Cerebellar nuclear complex (tissue), 1 donor: Measurements from ENCODE around the gene ECE1.

Experiments used
- DNase-seq, 2 experiments: peaks; one replicate each; lab custom pipeline; 2025; lab: John Stamatoyannopoulos, UW

ECE1 gene

DNA sequence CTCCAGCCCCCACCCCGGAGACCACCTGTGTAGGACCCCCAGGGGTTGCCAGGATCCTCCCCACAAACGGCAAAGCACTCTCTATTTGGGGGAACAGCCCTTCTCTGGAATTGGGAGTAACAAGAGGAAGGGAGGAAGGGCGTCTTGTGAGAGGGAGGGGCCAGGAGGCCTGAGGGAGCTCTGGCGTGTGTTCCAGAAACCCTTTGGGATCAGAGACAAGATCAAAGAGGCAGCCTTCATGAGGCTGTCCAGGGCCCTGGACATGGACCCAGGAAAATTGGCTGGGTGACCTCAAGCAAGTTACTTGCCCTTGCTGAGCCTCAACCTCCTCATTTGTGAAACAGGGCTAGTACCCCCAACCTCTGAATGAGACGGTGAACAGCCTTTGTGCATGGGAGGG is 18.1 kb upstream of the ECE1 start:
- no peak for DNase-seq

DNA sequence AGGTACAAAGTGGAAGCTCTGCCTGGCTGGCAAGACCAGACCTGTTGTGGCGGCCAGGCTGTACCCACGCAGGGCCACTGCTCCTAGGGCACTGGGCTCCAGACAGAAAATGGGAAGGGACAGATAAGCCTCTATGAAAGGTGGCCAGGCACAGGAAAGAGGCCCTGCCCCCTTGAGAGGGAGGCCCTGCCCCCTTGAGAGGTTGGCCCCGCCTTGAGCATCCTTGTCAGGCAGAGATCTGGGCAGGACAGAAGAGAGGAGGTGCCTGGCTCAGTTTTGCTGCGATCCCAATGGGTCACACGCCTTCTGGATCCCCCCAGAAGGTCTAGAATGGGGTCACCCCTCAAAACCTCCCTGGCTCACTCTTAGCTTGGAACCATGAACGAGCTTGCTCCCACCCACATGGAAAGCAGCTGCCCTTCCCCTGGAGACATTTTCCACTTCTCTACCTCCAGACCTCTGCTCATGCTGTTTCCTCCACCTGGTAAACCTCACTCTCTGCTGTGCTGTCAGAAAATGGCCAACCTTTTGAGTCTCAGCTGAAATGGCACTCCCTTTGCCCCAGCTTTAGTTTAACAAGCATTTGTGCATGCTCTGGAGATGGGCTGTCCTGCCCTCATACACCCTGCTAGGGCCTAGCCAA is 17.5 kb upstream of the ECE1 start:
- DNase-seq = no peak

DNA sequence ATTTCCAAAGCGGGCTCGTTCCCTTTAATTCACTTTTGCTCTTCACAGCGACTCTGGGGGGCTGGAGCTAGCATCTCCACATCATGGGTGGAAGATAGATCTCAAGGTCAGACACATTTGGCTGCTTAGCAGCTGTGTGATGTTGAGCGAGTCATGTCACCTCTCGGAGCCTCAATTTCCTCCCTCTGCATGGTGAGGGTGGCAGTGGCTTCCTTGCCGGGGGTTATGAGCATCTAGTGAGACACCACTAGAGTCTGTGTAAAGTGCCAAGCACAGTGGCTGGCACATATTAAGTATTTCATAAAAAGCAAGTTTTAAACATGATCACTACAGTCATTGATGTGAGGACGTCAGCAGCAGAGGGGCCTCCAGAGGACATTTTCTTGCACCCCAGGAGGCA is 16.9 kb upstream of the ECE1 start:
- DNase-seq = no peak

DNA sequence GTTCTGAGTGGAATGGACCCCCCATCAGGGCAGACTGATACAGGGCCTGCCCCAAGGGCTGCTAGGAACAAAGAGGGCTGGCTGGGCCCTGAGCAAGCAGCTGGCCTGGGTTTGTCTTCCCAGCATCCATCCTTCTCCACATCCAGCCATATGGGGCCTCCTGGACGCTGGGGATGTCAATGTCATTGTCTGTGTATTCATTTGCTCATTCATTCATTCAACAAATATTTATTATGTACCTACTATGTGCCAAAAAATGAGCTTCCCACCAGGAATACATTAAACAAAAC is 15.6 kb upstream of the ECE1 start:
- DNase-seq = no peak

DNA sequence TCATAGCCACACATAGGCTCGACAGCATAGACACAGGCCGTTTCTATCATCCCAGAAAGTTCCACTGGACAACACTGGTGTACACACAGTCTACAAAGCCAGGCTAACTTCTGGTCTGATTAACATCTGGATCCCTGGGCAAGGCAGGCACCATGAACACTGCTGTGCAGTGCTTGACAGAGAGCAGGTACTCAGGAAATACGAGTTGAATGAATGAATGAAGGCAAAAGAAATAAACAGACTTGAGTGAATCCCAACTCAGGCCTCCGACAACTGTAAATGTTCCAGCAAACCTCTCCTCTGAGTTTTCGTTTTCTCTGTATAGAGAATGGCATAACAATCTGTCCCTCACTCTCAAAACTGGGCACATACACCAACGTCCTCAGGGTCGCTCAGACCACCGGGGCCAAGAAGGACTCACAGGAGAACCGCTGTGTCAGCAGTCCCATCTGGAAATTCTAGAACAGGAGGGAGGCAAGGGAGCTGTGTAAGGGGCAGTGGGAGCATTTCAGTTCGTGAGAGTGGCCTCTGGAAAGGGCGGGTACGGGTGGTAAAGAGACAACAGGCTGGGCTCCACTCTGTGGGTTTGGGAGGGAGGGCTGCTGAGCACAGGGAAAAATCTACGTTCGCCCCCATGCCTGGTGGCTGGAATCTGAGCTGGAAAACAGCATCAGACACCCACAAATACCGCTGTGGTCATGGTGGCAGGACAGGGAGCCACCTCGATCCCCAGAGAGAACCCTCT is 15.1 kb upstream of the ECE1 start:
- DNase-seq = no peak

DNA sequence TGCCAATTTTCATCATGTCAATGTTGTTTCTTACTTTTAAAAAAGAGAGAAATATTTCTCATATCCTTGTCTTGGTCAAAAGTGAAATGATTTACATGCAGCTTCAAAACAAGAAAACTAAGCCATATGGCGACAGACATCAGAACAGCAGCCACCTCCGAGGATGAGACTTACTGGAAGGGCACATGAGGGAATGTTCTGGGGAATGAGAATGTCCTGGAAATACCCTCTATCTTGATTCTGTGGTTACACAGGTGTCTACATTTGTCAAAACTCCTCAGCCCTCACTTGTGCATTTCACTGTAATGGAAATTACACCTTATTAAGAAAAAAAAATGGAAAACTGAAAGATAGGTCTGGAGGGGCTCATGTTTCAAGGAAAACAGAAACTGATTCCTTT is 14.2 kb upstream of the ECE1 start:
- DNase-seq = no peak

DNA sequence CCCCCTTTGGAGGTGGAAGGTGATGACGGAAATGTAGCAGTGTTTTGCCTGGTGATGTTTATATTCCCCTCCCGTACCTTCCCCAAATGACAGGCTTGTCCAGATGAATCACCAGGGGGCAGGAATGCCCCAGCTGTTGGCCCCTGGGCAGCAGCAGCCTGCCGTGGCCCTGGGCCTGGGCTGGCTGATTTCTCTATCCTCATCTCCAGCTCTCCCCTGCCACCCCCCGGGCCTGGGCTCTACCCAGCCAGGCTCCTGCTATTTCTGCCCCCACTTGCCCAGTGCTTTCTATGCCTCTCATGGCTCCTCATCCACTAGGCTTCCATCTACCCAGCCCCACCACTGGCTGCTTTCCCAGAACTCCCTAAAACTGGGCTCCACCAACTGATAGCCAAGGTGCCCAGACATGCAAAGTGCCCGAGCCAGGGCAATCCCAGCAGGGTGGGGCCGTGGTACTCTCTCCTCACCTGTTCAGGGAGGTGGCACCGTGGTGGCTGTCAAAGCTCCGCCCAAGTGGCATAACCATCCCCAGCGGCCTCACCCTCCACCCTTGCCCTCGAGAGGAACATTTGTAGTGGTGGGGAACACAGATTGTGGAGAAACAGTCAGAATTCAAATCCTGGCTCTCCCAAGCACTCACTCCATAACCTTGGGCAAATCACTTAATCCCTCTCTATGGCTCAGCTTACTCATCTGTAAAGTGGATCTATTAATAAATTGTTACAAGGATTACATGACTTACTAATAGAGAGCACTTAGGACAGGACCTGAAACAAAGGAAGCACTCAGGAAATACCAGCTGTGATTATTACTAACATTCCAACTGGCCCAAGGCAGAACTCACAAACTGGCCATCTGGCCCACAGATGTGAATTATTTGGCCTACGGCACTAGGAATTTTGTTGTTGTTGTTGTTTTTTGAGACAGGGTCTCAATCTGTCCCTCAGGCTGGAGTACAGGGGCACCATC is 12.8 kb upstream of the ECE1 start:
- DNase-seq = no peak

DNA sequence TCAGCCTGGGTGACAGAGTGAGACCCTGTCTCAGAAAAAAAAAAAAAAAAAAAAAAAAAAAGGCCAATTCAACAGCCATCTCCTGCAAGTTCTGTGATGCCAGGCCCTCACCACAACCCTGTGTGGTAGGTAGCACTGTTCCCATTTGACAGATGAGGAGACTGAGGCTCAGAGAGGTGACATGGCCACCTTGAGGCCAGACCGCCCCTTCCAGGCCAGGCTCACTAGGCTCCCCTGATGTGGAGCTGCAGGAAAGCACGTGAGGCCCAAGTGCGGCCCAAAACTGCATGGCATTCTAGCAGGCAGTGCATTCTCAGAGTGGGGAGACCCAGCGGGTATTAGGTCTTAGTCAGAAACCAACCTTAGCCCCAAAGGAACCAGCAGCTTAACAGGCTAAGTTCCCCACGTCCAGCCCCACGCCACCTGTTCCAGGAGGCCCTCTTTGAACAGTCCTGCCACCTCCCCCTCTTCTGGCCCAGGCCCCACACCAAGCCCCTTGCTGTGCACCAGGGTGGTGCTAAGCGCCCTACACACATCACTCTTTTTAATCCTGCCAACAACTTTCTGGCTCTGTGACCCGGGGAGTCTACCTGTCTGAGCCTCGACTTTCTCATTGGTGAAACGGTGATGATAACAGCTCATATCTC is 11.7 kb upstream of the ECE1 start:
- DNase-seq = no peak

DNA sequence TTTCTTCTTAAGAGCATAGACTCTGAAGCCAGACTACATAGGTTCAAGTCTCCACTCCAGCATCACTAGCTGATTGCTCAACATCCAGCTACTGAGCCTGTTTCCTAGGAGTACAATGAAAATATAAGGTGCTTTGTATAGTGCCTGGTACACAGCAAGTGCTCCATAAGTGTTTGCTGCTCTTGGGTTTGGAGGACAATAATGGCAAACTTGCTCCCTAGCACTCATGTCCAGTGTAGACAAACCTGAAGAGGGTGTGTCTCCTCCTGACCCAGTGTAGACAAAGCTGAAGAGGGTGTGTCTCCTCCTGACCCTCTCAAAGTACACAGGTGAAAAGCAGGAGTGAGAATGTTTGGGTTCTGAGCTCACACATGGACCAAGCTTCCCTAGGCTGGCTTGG is 10.5 kb upstream of the ECE1 start:
- no peak for DNase-seq

DNA sequence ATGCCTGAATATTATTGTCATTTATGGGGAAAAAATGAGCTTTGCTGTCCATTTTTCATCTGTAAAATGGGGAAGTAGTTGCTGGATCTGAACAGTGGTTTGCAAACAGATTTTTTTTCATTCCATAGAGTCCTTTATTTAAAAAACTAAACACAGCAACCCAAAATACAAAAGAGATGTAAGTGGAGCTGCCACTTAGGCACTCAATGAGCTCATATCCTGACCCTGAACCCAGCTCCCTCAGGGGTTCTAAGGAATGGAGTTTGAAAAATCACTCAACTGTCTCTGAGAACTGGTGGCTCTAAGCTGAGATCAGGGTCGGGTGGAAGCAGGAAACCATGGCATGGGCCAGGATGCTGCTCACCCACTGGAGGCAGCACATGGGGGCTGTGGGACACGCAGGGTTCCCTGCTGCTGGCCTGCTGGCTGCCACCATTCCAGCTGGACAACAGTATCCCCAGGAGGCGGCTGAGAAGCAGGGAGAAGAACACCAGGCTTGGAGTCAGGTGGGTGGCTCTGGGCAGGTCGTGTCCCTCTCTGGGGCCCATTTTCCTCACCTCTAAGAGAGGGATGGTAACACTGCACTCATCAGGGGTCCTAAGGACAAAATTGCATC is 9.6 kb upstream of the ECE1 start:
- no peak for DNase-seq

DNA sequence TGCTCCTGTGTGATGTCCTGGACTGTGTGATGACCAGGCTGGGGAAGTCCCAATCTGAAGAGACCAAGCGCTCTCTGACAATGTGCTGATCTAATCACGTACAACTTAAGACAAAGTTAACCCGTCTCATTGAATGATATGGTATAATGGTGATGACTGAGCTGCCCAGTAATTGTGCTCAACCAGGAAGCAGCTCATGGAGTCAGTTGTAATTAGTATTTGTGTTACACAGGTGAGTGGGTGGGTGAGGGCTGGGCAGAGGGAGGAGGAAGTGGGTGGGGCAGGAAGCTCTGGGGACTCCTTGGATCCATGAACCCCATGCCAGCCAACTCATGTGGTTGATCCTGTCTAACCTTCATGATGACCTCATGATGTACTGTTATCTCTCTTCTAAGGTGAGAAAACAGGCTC is 8.7 kb upstream of the ECE1 start:
- DNase-seq = no peak

DNA sequence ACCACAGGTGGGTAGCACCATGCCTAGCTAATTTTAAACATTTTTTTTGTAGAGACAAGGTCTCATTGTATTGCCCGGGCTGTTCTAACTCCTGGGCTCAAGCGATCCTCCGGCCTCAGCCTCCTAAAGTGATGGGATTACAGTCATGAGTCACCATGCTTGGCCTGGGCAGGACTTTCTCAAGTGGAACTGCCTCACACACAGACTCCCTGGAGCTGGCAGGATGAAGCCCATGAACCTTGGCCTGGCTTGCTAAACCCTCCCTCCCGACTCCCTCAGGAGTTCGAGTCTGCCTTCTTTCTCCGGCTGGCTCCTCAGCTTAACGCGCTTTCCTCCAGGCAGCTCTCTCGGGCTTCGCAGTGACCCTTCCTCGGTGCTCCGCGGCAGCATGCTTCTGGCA is 7.7 kb upstream of the ECE1 start:
- DNase-seq = no peak

DNA sequence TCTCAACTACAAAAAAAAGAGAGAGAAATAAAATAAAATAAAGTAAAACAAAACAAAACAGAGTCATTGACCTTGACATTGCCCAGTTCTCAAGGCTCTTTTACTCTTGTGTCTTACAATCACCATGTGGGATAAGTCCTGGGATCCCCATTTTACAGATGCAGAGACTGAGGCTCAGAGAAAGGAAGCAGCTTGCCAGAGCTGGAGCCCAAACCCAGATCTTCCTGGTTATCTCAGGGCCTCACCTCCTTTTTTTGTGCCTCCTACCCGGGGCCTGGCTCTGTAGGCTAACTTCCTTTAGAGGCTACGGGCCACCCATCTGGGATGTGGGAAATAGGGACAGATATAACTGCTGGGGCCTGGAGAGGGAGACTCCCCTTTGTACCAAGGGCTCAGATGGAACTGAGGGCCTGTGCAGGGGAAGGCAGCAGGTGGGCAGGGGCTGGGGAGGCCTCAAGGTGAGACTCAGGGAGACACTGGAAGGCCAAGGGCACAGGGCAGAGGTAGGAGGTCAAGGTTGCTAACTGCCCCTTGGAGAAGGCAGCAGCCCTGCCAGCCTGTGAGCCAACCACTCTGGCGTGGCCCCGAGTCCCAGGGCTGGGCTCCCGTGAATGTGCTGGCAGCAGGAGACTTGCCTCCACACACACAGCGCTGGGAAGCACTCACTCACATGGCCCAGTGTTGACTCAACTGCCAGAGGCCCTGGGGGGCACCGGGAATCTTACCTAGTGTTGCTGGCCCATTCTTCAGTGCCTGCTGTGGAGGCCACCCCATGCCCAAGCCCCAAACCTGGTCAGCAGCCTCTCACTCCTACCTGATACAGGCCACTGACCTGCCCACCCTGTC is 6.5 kb upstream of the ECE1 start:
- DNase-seq = no peak

DNA sequence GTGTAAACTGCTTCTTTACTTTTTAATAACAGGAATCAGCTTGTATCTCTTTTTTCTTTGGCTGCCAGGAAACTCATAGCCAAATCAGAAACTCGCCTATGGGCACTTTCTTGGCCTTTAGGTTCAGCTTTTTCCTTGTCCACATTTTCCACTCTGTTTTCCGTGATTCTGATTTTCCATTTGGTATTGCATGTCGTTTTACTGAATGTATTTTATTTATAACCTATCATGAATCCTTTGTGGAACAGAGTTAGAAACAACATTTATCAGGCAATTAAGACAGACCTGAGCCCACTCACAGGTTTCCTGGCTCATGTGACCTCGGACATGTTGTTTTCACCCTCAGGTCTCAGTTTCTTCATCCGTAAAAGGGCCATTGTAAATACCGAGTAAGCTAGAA is 5.3 kb upstream of the ECE1 start:
- DNase-seq = no peak

DNA sequence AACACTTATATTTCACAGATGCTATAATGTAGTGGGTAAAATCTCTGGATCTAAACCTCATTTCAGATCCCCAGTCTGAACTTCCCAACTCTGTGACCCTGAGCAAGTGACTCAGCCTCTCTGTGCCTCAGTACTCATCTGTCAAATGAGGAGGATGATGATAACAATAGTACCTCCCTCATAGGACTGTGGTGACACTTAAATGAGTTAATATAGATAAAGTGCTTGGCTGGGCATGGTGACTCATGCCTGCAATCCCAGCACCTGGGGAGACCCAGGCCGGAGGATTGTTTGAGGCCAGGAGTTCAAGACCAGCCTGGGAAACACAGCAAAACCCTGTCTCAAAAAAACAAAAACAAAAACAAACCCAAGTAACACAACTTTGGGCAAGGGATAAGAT is 4.7 kb upstream of the ECE1 start:
- no peak for DNase-seq

DNA sequence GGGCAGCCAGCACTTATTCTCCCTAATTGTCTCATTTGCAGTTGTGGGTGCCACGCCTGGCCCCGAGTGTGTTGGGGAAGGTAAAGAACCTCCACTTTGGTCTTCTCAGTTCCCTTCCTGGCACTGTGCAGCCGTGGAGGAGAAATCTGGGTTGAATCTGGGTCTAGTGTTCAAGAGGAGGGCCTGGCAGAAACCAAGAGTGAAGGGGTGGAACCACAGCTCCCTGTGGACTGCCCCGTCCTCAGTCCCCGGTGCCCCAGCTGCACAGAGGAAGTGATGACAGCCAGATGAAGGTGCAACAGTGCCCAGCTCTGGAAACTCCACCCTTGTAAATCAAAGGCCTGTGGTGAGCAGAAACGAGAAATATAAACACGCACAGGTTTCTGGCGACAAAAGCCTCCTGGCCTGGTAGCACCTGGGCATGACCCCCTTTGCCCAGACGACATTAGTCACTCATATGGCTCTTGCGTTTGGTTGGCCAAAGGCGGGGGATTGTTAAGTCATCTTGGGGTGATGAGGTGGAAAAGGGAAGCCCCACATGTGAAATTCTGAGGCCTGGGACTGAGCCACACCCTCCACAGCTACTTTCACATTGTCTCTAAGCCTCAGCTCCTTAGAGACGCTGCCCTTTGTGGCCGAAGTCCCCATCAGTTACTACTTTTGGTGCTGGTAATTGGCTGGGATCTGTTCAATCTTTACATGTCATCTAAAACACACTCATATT is 4.2 kb upstream of the ECE1 start:
- no peak for DNase-seq

DNA sequence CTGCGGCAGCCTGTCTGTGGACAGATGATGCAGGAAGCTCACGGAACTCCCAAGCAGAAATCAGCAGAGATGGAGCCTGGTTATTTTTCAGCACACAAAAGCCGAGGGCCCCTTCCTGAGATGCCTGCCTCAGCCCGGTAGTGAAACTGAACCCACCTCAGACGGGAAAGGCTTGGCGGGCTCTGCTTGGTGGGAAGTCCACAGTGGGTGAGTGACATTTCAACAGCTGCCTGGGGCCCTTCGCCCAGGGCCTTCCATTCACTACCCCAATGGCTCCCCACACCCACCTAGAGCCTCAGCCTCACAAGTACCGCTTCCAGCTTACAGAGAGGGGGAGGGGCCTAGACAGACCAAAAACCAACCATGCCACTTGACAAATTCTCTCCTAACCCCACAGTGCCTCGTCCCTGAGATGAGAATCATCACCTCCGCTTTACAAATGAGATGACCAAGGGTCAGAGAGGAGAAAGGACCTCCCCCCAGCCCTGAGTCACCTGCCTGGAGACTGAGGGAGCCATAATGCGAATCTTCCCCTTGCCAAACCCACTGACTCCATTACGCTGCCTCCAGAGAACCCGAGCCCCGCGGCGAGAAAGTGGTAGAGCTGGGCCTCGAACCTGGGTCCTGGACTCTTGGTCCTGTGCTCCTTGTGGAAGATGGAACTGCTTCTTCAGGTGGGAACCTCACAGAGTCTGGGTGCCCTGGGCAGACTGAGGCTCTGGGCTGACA is 3.4 kb upstream of the ECE1 start:
- no peak for DNase-seq

DNA sequence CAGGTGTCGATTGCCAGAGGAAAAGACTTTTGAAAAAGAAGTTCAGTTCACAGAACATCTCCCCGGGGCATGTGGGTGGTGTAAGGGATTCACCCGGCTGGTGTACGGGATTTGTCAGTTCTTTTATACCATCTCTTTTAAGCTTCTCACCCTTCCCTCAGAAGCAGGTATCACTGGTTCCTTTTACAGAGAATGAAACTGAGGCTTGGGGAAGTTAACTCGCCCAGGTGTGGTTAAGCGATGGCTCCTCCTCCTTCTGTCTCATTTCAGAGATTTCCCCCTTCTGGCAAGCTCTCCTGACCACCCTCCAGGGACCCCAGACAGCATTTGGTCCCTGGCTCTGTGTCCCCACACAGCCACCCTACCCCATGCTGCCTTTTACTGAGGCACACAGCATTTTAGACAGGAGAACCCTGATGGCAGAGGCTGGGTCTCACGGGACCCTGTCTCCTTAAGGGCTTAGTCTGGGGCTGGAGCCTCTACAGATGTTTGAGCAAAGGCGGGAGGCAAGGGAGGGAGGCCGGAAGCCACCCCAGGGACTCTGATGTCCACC is 2.8 kb upstream of the ECE1 start:
- DNase-seq = no peak

DNA sequence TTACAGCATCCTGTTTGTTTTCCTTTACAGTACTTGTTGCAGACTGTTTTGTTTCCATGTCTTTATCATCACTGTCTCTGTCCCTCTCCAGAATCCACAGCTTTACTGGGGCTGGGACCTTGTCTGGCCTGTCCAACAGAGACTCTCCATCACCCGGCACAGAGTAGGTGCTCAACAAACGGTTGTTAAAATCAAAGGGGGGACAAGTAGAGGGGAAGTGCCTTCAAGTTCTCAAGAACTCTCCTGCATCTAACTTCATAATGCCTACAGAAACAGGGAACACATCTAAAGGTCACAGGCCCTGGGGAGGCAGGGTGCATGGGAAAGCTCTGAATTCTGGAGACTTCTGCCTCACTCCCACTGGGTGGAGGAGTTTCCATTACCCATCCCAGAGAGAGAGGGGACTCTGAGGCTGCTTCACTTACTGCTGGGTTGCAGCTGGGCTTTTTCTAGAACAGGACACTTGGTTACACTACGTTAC is 2.3 kb upstream of the ECE1 start:
- no peak for DNase-seq
